Neural cell (in vitro differentiated cells): Measurements from ENCODE around the gene GIMAP8.

Experiments
- CTCF ChIP-seq: fragments of 450-650 bp; IDR thresholded peaks from 2 replicates; pipeline ENCODE4 v1.5.1; 2014; ENCODE audit warnings: antibody characterized with exemption, mild to moderate bottlenecking, moderate library complexity; ENCODE audit not compliant: poor library complexity, severe bottlenecking
- EP300 ChIP-seq: fragments of 450-650 bp; conservative IDR thresholded peaks from 2 replicates; pipeline ENCODE4 v1.6.1; 2014; ENCODE audit warnings: antibody characterized with exemption, mild to moderate bottlenecking, moderate library complexity; ENCODE audit not compliant: poor library complexity, severe bottlenecking
- EZH2 ChIP-seq: fragments of 200-600, 300-800 bp; shearing (Covaris generic), sonication (generic); IDR thresholded peaks from 2 replicates; pipeline ENCODE4 v1.6.1; 2014; ENCODE audit warnings: antibody characterized with exemption, low read length, borderline replicate concordance, mild to moderate bottlenecking; ENCODE audit not compliant: insufficient read depth, poor library complexity, severe bottlenecking
- MXI1 ChIP-seq: fragments of 450-650 bp; conservative IDR thresholded peaks from 2 replicates; pipeline ENCODE4 v1.6.1; 2014; ENCODE audit warnings: antibody characterized with exemption, mild to moderate bottlenecking; ENCODE audit not compliant: poor library complexity, severe bottlenecking
- POLR2AphosphoS5 ChIP-seq: IDR thresholded peaks from 2 replicates; pipeline ENCODE4 v1.6.1; 2012
- RAD21 ChIP-seq: fragments of 450-650 bp; conservative IDR thresholded peaks from 2 replicates; pipeline ENCODE4 v1.6.1; 2014; ENCODE audit warnings: antibody characterized with exemption, mild to moderate bottlenecking, moderate library complexity
- REST ChIP-seq: IDR thresholded peaks from 2 replicates; pipeline ENCODE4 v1.6.1; 2012; ENCODE audit warnings: borderline replicate concordance
- SMC3 ChIP-seq: fragments of 450-650 bp; conservative IDR thresholded peaks from 2 replicates; pipeline ENCODE4 v1.6.1; 2014; ENCODE audit warnings: antibody characterized with exemption, mild to moderate bottlenecking, moderate library complexity; ENCODE audit not compliant: poor library complexity
- TAF1 ChIP-seq: IDR thresholded peaks from 2 replicates; pipeline ENCODE4 v1.6.1; 2012; ENCODE audit warnings: low read depth

GRCh38 chr7:150412016-150412415 lies 38.4 kb upstream of the GIMAP8 start:
- TF ChIP-seq POLR2AphosphoS5 (no peak), CTCF (no peak), RAD21 (no peak), EZH2 (no peak), SMC3 (no peak), TAF1 (no peak), MXI1 (no peak), REST (no peak), EP300 (no peak)
